ENCODE measurements around the gene CFAP58.

The CFAP58 gene

DNA sequence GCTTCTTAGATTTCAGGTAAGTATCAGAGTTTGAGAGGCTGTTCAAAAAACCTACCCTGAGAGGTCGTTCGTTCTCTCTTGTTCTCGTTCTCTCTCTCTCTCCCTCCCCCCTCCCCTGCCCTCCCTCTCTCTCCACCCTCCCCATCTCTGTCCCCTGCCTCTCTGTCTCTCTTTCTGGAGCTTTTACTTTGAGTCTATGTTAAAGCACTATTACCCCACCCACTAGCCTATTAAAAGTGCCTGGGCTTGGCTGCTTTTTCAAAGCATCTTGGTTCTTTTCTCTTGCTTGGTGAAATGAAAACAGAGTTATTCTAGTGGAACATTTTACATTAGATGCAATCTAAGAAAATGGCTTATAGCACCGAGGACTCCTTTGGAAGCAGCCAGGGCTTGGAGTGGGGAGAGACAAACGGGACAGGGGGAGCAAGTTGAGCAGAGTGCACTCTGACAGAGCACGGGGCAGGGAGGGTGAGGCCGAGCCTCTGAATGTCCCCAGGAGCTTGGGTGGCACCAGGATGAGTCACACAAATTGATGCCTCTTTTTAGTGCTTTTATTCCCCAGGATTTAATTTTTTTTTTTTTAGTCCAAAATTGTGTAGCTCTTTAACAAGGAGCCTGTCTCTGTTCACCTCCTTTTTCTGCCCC lies 134.3 kb downstream of the CFAP58 start:
- peaks cover 22% of the 10 kb centered on the region for H3K27me3 Mint-ChIP-seq
- H3K4me1 Mint-ChIP-seq = peaks cover 9% of the 10 kb centered on the region
- no peaks in the 10 kb centered on the region for H3K9me3 Mint-ChIP-seq
- no peak for ATAC-seq
- no peak overlapping the region for H3K4me3 Mint-ChIP-seq
- no peak for DNase-seq
- H3K27ac Mint-ChIP-seq = no peak overlapping the region

DNA sequence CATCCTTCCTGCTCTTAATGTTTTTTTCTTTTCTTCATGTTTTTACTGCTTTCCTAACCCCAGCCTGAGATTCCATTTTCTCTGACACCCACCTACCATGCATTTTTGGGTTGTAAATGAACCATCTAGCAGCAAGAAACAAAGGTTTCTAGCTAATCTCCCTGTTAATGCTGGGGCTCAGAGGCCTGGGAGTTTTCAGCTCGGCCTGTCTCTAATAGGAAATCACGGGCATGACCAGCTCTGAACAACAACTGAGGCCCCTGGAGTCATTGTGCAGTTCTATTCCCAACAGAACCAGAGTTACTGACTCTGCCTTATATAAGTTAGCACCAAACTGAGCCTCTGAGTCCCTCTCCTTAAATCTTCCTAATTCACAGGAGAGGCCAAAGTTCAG lies 134.8 kb downstream of the CFAP58 start:
- Mint-ChIP-seq H3K27ac (no peak overlapping the region), H3K4me1 (peaks cover 4% of the 10 kb centered on the region), H3K4me3 (no peak overlapping the region), H3K9me3 (no peaks in the 10 kb centered on the region), H3K27me3 (peaks cover 17% of the 10 kb centered on the region)
- ATAC-seq = no peak
- no peak for DNase-seq

DNA sequence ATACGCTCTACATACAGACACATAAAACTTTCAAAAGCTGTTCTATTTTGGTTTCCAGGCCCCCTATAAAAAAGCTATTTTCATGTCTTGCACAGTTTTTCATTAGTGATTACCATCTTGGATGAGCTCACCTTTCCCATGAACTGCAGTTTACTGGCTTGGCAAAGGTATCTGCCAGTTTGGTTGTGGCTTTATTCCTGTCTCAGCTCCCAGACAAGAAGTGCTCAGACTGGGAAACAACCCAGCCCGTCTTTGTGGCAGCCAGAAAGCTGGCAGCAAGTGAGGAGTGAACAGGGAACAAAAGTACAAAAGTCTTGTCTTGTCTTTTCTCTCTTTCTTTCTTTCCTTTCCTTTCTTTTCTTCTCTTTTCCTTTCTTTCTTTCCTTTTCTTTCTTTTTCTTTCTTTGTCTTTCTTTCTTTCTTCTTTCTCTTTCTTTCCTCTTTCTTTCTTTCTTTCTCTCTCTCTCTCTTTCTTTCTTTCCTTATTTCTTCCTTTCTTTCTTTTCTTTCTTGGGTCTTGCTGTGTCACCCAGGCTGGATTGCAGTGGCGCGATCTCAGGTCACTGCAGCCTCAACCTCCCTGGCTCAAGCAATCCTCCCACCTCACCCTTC lies 138.8 kb downstream of the CFAP58 start:
- DNase-seq (no peak), ATAC-seq (no peak)
- Mint-ChIP-seq H3K4me3 (no peak overlapping the region), H3K27me3 (peaks cover 13% of the 10 kb centered on the region), H3K4me1 (no peaks in the 10 kb centered on the region), H3K9me3 (no peaks in the 10 kb centered on the region), H3K27ac (no peak overlapping the region)

DNA sequence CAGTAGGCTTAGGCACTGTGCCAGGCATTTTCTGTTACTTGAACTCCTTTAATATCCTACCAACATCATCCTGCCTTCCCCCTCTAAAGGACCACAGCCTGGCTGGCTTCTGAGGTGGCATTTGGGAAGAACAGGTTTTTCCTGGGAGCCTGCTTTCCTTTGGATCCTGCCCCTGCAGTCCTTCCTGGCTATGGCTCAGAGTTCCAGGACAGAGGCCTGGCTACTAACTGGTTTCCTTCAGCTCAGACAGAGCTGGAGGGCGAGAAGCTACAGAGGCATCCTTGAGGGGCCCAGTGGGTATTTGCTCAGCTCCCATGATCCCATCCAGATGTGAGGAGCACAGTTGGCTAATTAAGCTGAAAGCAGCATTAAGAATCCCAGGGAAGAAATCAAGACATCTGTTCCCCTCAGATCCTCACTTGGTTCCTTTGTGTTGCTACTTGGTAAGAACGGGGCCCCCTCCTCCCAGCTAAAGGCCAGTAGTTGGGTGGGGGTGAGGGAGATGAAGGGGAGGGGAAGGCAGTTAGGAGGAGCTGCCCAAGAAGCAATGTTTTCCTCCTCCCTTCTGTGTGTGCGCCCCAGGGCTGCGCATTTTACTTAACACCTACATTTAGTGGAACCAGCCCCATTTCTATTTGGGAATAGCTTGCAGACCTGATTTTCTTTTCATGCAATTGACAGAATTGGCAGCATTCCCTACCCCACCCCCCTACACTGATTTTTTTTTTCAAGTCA lies 144.9 kb downstream of the CFAP58 start:
- Mint-ChIP-seq H3K4me3 (no peak overlapping the region), H3K4me1 (no peaks in the 10 kb centered on the region), H3K27ac (no peak overlapping the region), H3K27me3 (peaks cover 38% of the 10 kb centered on the region), H3K9me3 (no peaks in the 10 kb centered on the region)
- ATAC-seq (no peak), DNase-seq (no peak)

- H3K4me1 Mint-ChIP-seq = no peaks in the 10 kb centered on the region
- no peaks in the 10 kb centered on the region for H3K9me3 Mint-ChIP-seq
- DNase-seq (no peak), ATAC-seq (no peak)
- H3K27me3 Mint-ChIP-seq = peaks cover 29% of the 10 kb centered on the region
- no peak overlapping the region for H3K4me3 Mint-ChIP-seq
- no peak overlapping the region for H3K27ac Mint-ChIP-seq
These were observed 147.8 kb downstream of the CFAP58 start for GRCh38 chr10:104501449-104501848.

GRCh38 chr10:104501864-104502579 lies 148.4 kb downstream of the CFAP58 start:
- no peaks in the 10 kb centered on the region for H3K9me3 Mint-ChIP-seq
- DNase-seq = no peak
- no peak overlapping the region for H3K27ac Mint-ChIP-seq
- no peaks in the 10 kb centered on the region for H3K4me1 Mint-ChIP-seq
- ATAC-seq = no peak
- peaks cover 33% of the 10 kb centered on the region for H3K27me3 Mint-ChIP-seq
- no peak overlapping the region for H3K4me3 Mint-ChIP-seq

- Mint-ChIP-seq H3K4me1 (no peaks in the 10 kb centered on the region), H3K4me3 (no peak overlapping the region), H3K9me3 (no peaks in the 10 kb centered on the region), H3K27ac (no peak overlapping the region), H3K27me3 (peaks cover 37% of the 10 kb centered on the region)
- ATAC-seq (no peak), DNase-seq (no peak)
These were observed 149.3 kb downstream of the CFAP58 start for GRCh38 chr10:104502907-104503306.

Measured in stimulated activated naive CD8-positive, alpha-beta T cell treated with anti-CD3 and anti-CD28 coated beads, Interleukin-15, amount 100 ng/mL, for 72 hours (primary cell).